ENCODE results near the gene ZRANB3.

Gene ZRANB3

GRCh38 chr2:135525786-135526185, 5.2 kb downstream of the ZRANB3 start (continued):
- TF ChIP-seq ZC3H10 (CRISPR knock-in tag; IDR thresholded peaks at IDR 0.05) (no peak), OSR1 (CRISPR knock-in tag; IDR thresholded peaks at IDR 0.05) (no peak), ARNTL (CRISPR knock-in tag; IDR thresholded peaks at IDR 0.05; ENCODE audit: borderline replicate concordance, low read depth) (no peak), TOX (CRISPR knock-in tag; IDR thresholded peaks at IDR 0.05; ENCODE audit: borderline replicate concordance) (no peak), PATZ1 (CRISPR knock-in tag; IDR thresholded peaks at IDR 0.05; ENCODE audit: borderline replicate concordance) (no peak), ZNF70 (CRISPR knock-in tag; IDR thresholded peaks at IDR 0.05) (no peak), RARB (CRISPR knock-in tag; IDR thresholded peaks at IDR 0.05) (no peak), ISL1 (CRISPR knock-in tag; IDR thresholded peaks at IDR 0.05) (no peak), CSDC2 (CRISPR knock-in tag; IDR thresholded peaks at IDR 0.05) (no peak)

- TF ChIP-seq ZFP3 (CRISPR knock-in tag; IDR thresholded peaks at IDR 0.05) (no peak), GLIS3 (CRISPR knock-in tag; IDR thresholded peaks at IDR 0.05) (no peak), CSDC2 (CRISPR knock-in tag; IDR thresholded peaks at IDR 0.05) (no peak), CSRNP3 (CRISPR knock-in tag; IDR thresholded peaks at IDR 0.05) (no peak), ZNF565 (CRISPR knock-in tag; conservative IDR thresholded peaks at IDR 0.05; ENCODE audit: low read depth) (no peak), TSHZ2 (CRISPR knock-in tag; IDR thresholded peaks at IDR 0.05) (no peak), POU6F1 (CRISPR knock-in tag; IDR thresholded peaks at IDR 0.05; ENCODE audit: borderline replicate concordance, low read depth) (no peak), ZFP30 (CRISPR knock-in tag; IDR thresholded peaks at IDR 0.05) (no peak), SNAI2 (CRISPR knock-in tag; IDR thresholded peaks at IDR 0.05) (no peak), PPARA (CRISPR knock-in tag; IDR thresholded peaks at IDR 0.05; ENCODE audit: borderline replicate concordance) (no peak), ZNF70 (CRISPR knock-in tag; IDR thresholded peaks at IDR 0.05) (no peak), ZC3H10 (CRISPR knock-in tag; IDR thresholded peaks at IDR 0.05) (no peak), TCF4 (CRISPR knock-in tag; IDR thresholded peaks at IDR 0.05; ENCODE audit: borderline replicate concordance) (no peak), CREB5 (CRISPR knock-in tag; IDR thresholded peaks at IDR 0.05; ENCODE audit: low read depth) (no peak), TOX (CRISPR knock-in tag; IDR thresholded peaks at IDR 0.05; ENCODE audit: borderline replicate concordance) (no peak)
- no peak for ATAC-seq
Observed at GRCh38 chr2:135512099-135512498, 18.9 kb downstream of the ZRANB3 start.

- ATAC-seq, result no peak
- TF ChIP-seq ZNF70 (CRISPR knock-in tag; IDR thresholded peaks at IDR 0.05) (no peak), TCF4 (CRISPR knock-in tag; IDR thresholded peaks at IDR 0.05; ENCODE audit: borderline replicate concordance) (no peak), ZNF8 (CRISPR knock-in tag; IDR thresholded peaks at IDR 0.05) (no peak)
Observed at GRCh38 chr2:135510577-135510976, 20.4 kb downstream of the ZRANB3 start.

Data from SK-N-SH treated with all-trans-retinoic acid at 6 μM for 48 hours (cell line).